Skeletal muscle satellite cell (primary cell): ENCODE data around the gene MAMDC2. TPM values are rescaled to one million over a fixed set of nuclear protein-coding genes. Genes with fewer than 3 reads are reported as not detected.
A peak's percentile ranks its signal among the peaks of the same experiment; 100 is the strongest.

Experiments used
- H3K27me3 ChIP-seq: 2 replicates; pipeline ENCODE4 v1.7.0; 2013; ENCODE audit warnings: low read length; ENCODE audit not compliant: control insufficient read depth, insufficient read depth
- H3K36me3 ChIP-seq: 2 replicates; pipeline ENCODE4 v1.7.0; 2013; ENCODE audit warnings: mild to moderate bottlenecking, control low read depth, low read length; ENCODE audit not compliant: insufficient read depth
- H3K4me1 ChIP-seq: 2 replicates; pipeline ENCODE4 v1.7.0; 2013; ENCODE audit warnings: low read length; ENCODE audit not compliant: control insufficient read depth, insufficient read depth
- H3K4me2 ChIP-seq: 2 replicates; pipeline ENCODE4 v1.7.0; 2013; ENCODE audit warnings: mild to moderate bottlenecking, low read length
- H3K4me3 ChIP-seq: 2 replicates; pipeline ENCODE4 v1.7.0; 2013; ENCODE audit warnings: low read length
- H3K9ac ChIP-seq: 2 replicates; pipeline ENCODE4 v1.7.0; 2013; ENCODE audit warnings: mild to moderate bottlenecking, low read depth, low read length, moderate library complexity
- H3K9me3 ChIP-seq: replicated peaks from 2 replicates; pipeline ENCODE4 v1.7.0; 2013; ENCODE audit warnings: mild to moderate bottlenecking, control low read depth, low read length
- total RNA-seq: library from RNA; depleted of rRNA; stranded (reverse); fragments of >200 nt; gene quantifications from 2 replicates; pipeline ENCODE4 v1.2.3, GENCODE V29; 2012; rRNA removed

MAMDC2 gene, protein sequence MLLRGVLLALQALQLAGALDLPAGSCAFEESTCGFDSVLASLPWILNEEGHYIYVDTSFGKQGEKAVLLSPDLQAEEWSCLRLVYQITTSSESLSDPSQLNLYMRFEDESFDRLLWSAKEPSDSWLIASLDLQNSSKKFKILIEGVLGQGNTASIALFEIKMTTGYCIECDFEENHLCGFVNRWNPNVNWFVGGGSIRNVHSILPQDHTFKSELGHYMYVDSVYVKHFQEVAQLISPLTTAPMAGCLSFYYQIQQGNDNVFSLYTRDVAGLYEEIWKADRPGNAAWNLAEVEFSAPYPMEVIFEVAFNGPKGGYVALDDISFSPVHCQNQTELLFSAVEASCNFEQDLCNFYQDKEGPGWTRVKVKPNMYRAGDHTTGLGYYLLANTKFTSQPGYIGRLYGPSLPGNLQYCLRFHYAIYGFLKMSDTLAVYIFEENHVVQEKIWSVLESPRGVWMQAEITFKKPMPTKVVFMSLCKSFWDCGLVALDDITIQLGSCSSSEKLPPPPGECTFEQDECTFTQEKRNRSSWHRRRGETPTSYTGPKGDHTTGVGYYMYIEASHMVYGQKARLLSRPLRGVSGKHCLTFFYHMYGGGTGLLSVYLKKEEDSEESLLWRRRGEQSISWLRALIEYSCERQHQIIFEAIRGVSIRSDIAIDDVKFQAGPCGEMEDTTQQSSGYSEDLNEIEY
- total RNA-seq: 1.0 and 9.2 TPM in 2 replicates

GRCh38 chr9:70043689-70044489 is at the start of gene MAMDC2:
Gene MAMDC2 (plus strand): TSS chr9:70043848. CDS start chr9:70044198, 350 bp downstream.
- Histone ChIP-seq H3K4me3 (peak within 1 kb of the TSS; percentile 82), H3K9ac (peak within 1 kb of the TSS; percentile 74), H3K4me1 (peaks cover 35% of the 10 kb centered on the region), H3K36me3 (no peaks in the 10 kb centered on the region), H3K9me3 (no peaks in the 10 kb centered on the region), H3K27me3 (no peaks in the 10 kb centered on the region), H3K4me2 (peak within 1 kb of the TSS; percentile 96)

DNA sequence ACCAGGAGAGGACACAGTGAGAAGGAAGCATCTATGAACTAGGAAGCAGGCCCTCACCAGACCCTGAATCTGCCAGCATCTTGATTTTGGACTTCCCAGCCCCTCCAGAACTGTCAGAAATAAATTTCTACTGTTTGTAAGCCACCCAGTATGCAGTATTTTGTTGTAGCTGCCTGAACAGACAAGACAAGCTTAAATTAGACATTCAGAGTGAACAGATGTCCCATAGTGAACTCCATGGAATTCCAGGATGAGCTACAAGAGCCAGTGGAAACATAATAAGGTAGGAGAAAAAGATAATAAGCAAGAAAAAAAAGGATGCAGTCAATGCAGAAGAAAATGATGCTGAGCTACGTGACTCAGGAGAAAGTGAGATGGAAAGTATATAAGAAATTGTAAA is 47.8 kb upstream of the MAMDC2 start:
- no peaks in the 10 kb centered on the region for H3K36me3 ChIP-seq
- H3K27me3 ChIP-seq: no peaks in the 10 kb centered on the region
- no peak overlapping the region for H3K4me3 ChIP-seq
- peaks cover 15% of the 10 kb centered on the region for H3K4me1 ChIP-seq
- no peak overlapping the region for H3K4me2 ChIP-seq
- H3K9me3 ChIP-seq: no peaks in the 10 kb centered on the region
- H3K9ac ChIP-seq: no peak overlapping the region

- Histone ChIP-seq H3K4me1 (peaks cover 15% of the 10 kb centered on the region), H3K9ac (peak overlapping the region; percentile 33), H3K36me3 (no peaks in the 10 kb centered on the region), H3K4me2 (peak overlapping the region; percentile 66), H3K27me3 (no peaks in the 10 kb centered on the region), H3K9me3 (no peaks in the 10 kb centered on the region), H3K4me3 (no peak overlapping the region)
These were observed 46.7 kb upstream of the MAMDC2 start for GRCh38 chr9:69996967-69997366.

DNA sequence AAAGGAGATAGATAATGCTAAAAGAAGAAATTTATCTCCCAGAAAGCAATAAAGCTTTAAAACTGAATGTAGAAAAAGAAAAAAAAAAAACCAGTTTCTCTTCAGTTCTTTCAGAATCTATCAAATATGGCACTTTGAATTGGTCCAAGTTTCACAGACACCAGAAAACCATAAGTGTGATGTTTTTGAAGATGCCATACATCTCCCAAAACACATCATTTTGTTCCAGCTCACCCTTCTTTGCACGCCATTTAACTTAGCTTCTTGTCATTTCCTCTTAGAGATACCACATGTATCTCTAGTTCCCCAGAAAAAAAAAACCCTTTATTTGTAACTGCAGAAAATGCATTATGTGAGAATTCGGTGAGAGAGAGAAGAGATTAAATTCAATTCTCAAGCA is 46.1 kb upstream of the MAMDC2 start:
- Histone ChIP-seq H3K4me3 (no peak overlapping the region), H3K9ac (peak overlapping the region; percentile 33), H3K27me3 (no peaks in the 10 kb centered on the region), H3K4me2 (peak overlapping the region; percentile 66), H3K4me1 (peaks cover 15% of the 10 kb centered on the region), H3K36me3 (no peaks in the 10 kb centered on the region), H3K9me3 (no peaks in the 10 kb centered on the region)

GRCh38 chr9:69999315-69999714 is 44.3 kb upstream of the MAMDC2 start:
- Histone ChIP-seq H3K36me3 (no peaks in the 10 kb centered on the region), H3K9ac (no peak overlapping the region), H3K4me2 (no peak overlapping the region), H3K4me1 (peaks cover 23% of the 10 kb centered on the region), H3K9me3 (no peaks in the 10 kb centered on the region), H3K27me3 (no peaks in the 10 kb centered on the region), H3K4me3 (no peak overlapping the region)

DNA sequence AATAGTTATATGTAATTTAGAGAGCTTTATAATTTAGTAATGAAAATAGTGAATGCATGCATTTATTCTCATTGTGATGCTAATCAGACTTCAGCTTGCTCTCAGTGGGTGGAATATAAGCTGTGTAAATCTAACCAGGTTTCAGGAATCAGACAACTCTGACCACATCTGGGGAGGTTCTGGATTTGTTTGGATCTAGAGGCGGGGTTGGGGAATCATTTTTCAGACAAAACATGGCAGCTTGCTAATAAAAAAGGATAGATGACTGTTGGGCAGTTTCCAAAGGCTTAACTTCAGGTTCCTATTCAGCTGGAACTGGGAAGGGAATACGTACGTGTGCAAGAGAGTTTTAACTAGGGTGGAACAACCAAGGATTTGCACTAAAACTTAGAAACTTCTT is 43.2 kb upstream of the MAMDC2 start:
- Histone ChIP-seq H3K9me3 (no peaks in the 10 kb centered on the region), H3K4me3 (no peak overlapping the region), H3K9ac (no peak overlapping the region), H3K4me2 (no peak overlapping the region), H3K4me1 (peaks cover 31% of the 10 kb centered on the region), H3K36me3 (no peaks in the 10 kb centered on the region), H3K27me3 (no peaks in the 10 kb centered on the region)

GRCh38 chr9:70003901-70004714 is 39.5 kb upstream of the MAMDC2 start:
- H3K9me3 ChIP-seq: no peaks in the 10 kb centered on the region
- no peaks in the 10 kb centered on the region for H3K27me3 ChIP-seq
- peak overlapping the region; percentile 16 for H3K9ac ChIP-seq
- H3K4me2 ChIP-seq: peak overlapping the region; percentile 24
- H3K4me1 ChIP-seq: peaks cover 19% of the 10 kb centered on the region
- H3K36me3 ChIP-seq: no peaks in the 10 kb centered on the region
- no peak overlapping the region for H3K4me3 ChIP-seq

GRCh38 chr9:70006306-70006705 is 37.3 kb upstream of the MAMDC2 start:
- Histone ChIP-seq H3K9ac (no peak overlapping the region), H3K9me3 (no peaks in the 10 kb centered on the region), H3K4me2 (no peak overlapping the region), H3K4me3 (no peak overlapping the region), H3K27me3 (no peaks in the 10 kb centered on the region), H3K36me3 (no peaks in the 10 kb centered on the region), H3K4me1 (peaks cover 19% of the 10 kb centered on the region)

GRCh38 chr9:70007831-70008230 is 35.8 kb upstream of the MAMDC2 start:
- H3K4me3 ChIP-seq: no peak overlapping the region
- no peaks in the 10 kb centered on the region for H3K27me3 ChIP-seq
- peaks cover 19% of the 10 kb centered on the region for H3K4me1 ChIP-seq

DNA sequence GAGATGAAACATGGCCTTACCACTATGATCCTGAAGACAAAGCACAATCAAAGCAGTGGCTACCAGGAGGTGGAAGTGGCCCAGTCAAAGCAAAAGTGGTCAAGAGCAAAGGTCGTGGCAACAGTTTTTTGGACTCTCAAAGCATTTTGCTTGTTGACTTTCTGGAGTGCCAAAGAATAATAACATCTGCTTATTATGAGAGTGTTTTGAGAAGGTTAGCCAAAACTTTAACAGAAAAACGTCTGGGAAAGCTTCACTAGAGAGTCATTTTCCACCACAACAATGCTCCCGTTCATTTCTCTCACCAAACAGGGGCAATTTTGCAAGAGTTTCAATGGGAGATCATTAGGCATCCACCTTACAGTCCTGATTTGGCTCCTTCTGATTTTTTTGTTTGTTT is 33.6 kb upstream of the MAMDC2 start:
- Histone ChIP-seq H3K27me3 (no peaks in the 10 kb centered on the region), H3K9ac (no peak overlapping the region), H3K4me3 (no peak overlapping the region), H3K9me3 (no peaks in the 10 kb centered on the region), H3K4me1 (peaks cover 16% of the 10 kb centered on the region), H3K4me2 (no peak overlapping the region), H3K36me3 (no peaks in the 10 kb centered on the region)

More at GRCh38 chr9:70007831-70008230, 35.8 kb upstream of the MAMDC2 start:
- H3K36me3 ChIP-seq: no peaks in the 10 kb centered on the region
- H3K4me2 ChIP-seq: no peak overlapping the region
- H3K9ac ChIP-seq: no peak overlapping the region
- H3K9me3 ChIP-seq: no peaks in the 10 kb centered on the region
